IPS DF 6.9 (cell line): ENCODE results near the gene MGMT.

Source experiments
- DNase-seq: peaks from one replicate; pipeline ENCODE4 v3.0.0-alpha.2; 2013; ENCODE audit warnings: low read depth, low spot score
- H3K27ac ChIP-seq: one replicate; pipeline ENCODE4 v1.5.1; 2013; ENCODE audit warnings: low read length, control low read depth
- H3K27me3 ChIP-seq: 2 replicates; pipeline ENCODE4 v1.6.1; 2013; ENCODE audit warnings: mild to moderate bottlenecking, low read length; ENCODE audit not compliant: control insufficient read depth, insufficient read depth
- H3K36me3 ChIP-seq: 2 replicates; pipeline ENCODE4 v1.6.1; 2013; ENCODE audit warnings: low read length; ENCODE audit not compliant: control insufficient read depth, insufficient read depth
- H3K4me1 ChIP-seq: 2 replicates; pipeline ENCODE4 v1.6.1; 2013; ENCODE audit warnings: low read length; ENCODE audit not compliant: control insufficient read depth, insufficient read depth
- H3K4me3 ChIP-seq: 2 replicates; pipeline ENCODE4 v1.5.1; 2013; ENCODE audit warnings: mild to moderate bottlenecking, low read length
- H3K9me3 ChIP-seq: 2 replicates; pipeline ENCODE4 v1.6.1; 2013; ENCODE audit warnings: low read length, inconsistent platforms; ENCODE audit not compliant: control insufficient read depth, insufficient read depth
- WGBS: extraction: QIAGEN DNeasy Blood & Tissue Kit; methylation state at CpG from one replicate; pipeline ENCODE4 v1.1.7; 2013; ENCODE audit warnings: mixed read lengths, missing lambda C conversion rate; ENCODE audit not compliant: insufficient read length, insufficient coverage; 5-methylcytosine and 5-hydroxymethylcytosine counted together

MGMT gene

GRCh38 chr10:129580010-129580409 is 113.0 kb downstream of the MGMT start:
- H3K27me3 ChIP-seq = no peaks in the 10 kb centered on the region
- no peaks in the 10 kb centered on the region for H3K36me3 ChIP-seq
- DNase-seq = no peak
- H3K9me3 ChIP-seq = no peaks in the 10 kb centered on the region
- no CpG with 5 or more reads among the region's 13 CpGs for WGBS
- H3K4me3 ChIP-seq = no peak overlapping the region
- H3K27ac ChIP-seq = no peak overlapping the region
- H3K4me1 ChIP-seq = peaks cover 1% of the 10 kb centered on the region; the same call in 1 of the 2 replicates

- no peaks in the 10 kb centered on the region for H3K36me3 ChIP-seq
- no CpG with 5 or more reads among the region's 9 CpGs for WGBS
- peaks cover 1% of the 10 kb centered on the region; the same call in 1 of the 2 replicates for H3K4me1 ChIP-seq
- no peak overlapping the region for H3K27ac ChIP-seq
- no peaks in the 10 kb centered on the region for H3K9me3 ChIP-seq
- H3K4me3 ChIP-seq = no peak overlapping the region
- no peak for DNase-seq
- H3K27me3 ChIP-seq = no peaks in the 10 kb centered on the region
Measured at GRCh38 chr10:129580901-129581300, 113.9 kb downstream of the MGMT start.

DNA sequence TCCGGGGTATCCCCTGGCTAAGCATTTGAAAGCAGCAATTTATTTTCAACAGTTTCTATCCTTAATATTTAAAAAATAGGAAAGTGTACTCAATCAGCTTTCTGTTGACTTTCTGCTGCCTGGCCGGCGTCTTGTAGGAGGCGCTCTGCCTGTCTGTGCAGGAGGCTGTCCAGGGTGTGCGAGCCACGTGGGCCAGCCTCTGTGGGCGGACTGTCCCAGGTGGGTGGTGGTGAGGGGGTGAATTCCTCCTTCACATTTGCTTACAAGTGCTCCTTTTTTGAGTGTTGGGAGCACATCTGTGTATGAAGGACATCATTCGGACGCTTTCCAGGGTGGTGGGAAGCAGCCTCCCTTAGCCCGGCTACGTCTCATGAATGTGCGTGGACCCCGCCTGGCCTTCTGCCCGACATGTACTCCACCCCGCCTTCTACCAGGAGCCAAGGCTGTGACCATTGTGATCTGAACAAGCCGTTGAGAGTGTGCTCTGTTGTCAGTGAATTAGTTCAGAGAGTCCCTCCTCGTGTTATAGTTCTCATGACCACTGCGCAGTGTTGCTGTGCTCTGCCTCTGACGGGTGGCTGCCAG is 114.9 kb downstream of the MGMT start:
- H3K36me3 ChIP-seq = no peaks in the 10 kb centered on the region
- DNase-seq = no peak
- H3K27ac ChIP-seq = no peak overlapping the region
- WGBS = no CpG with 5 or more reads among the region's 19 CpGs
- no peaks in the 10 kb centered on the region for H3K27me3 ChIP-seq
- no peak overlapping the region for H3K4me3 ChIP-seq
- no peaks in the 10 kb centered on the region; the same call in 1 of the 2 replicates for H3K9me3 ChIP-seq
- H3K4me1 ChIP-seq = peaks cover 1% of the 10 kb centered on the region; the same call in 1 of the 2 replicates

DNA sequence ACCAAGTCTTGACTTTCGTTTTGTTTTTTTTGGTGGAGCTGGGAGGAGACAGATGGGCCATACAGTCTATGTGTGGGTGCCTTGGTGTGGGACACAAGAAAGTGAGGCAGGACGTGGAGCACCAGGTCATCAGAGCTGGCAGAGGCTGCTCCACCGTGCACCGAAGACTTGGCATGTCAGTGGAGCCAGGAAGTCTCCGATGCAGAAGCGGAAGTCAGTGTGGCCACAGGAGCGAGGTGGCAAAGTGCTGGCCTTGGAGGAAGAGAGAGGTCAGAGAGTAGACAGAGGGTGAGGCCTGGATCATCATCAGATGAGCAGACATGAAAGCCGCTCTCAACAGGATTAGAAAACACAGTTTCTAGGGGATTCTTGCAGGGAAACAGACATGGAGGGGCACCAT is 116.8 kb downstream of the MGMT start:
- peaks cover 1% of the 10 kb centered on the region; the same call in 1 of the 2 replicates for H3K4me1 ChIP-seq
- no peaks in the 10 kb centered on the region; the same call in 1 of the 2 replicates for H3K9me3 ChIP-seq
- H3K27me3 ChIP-seq = no peaks in the 10 kb centered on the region
- DNase-seq = no peak
- WGBS = no CpG with 5 or more reads among the region's 8 CpGs
- no peak overlapping the region for H3K4me3 ChIP-seq
- no peaks in the 10 kb centered on the region for H3K36me3 ChIP-seq
- no peak overlapping the region for H3K27ac ChIP-seq

GRCh38 chr10:129586898-129587443 is 119.9 kb downstream of the MGMT start:
- no peak overlapping the region for H3K27ac ChIP-seq
- no peak for DNase-seq
- H3K4me1 ChIP-seq = no peaks in the 10 kb centered on the region
- no peaks in the 10 kb centered on the region for H3K36me3 ChIP-seq
- no peaks in the 10 kb centered on the region for H3K27me3 ChIP-seq
- no peaks in the 10 kb centered on the region; the same call in 1 of the 2 replicates for H3K9me3 ChIP-seq
- H3K4me3 ChIP-seq = no peak overlapping the region
- WGBS = no CpG with 5 or more reads among the region's 2 CpGs

GRCh38 chr10:129589546-129589945 is 122.5 kb downstream of the MGMT start:
- Histone ChIP-seq H3K4me1 (no peaks in the 10 kb centered on the region; the same call in 1 of the 2 replicates), H3K27ac (no peak overlapping the region), H3K27me3 (no peaks in the 10 kb centered on the region), H3K4me3 (no peak overlapping the region), H3K36me3 (no peaks in the 10 kb centered on the region), H3K9me3 (no peaks in the 10 kb centered on the region; the same call in 1 of the 2 replicates)
- no peak for DNase-seq
- WGBS = no CpG with 5 or more reads among the region's 9 CpGs

DNA sequence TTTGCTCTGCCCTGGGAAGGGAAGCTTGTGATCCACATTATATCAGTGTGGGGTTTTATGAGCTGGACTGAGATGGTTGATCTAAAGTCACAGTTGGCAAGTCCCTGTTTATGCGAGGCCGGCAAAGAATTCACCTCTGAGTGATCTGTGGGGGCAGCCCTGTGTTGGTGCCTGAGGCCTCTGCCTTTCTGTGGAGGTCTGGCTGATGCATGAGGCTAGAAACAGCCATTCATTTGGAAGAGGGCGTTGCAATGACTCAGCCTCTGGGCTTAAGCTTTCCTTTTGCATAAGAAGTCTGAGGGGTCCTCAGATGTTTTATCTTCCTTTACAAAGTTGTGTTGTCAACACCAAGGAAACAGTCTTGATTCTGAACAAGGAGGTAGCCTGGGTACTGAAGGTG is 126.9 kb downstream of the MGMT start:
- no peak overlapping the region for H3K27ac ChIP-seq
- no peaks in the 10 kb centered on the region for H3K36me3 ChIP-seq
- no peak for DNase-seq
- no peaks in the 10 kb centered on the region; the same call in 1 of the 2 replicates for H3K4me1 ChIP-seq
- WGBS = no CpG with 5 or more reads among the region's 3 CpGs
- no peaks in the 10 kb centered on the region for H3K9me3 ChIP-seq
- no peaks in the 10 kb centered on the region for H3K27me3 ChIP-seq
- H3K4me3 ChIP-seq = no peak overlapping the region

DNA sequence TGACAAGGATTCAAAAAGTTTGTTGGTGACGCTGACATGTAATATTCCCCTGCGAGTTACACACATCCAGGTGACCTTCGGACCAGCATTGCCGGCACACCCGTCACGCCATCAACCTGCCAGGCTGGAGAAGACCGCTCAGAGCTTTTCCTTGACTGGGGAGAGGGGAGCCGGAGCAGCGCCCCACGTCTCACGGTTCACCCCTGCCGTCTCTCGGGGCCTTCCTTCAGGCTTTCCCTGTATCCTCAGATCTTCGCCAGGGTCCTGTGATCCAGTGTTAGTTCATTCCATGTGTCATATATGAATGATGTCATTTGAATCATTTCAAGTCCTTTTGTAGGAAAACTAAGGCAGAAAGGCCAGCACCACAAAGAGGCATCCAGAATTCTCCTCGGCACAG is 127.8 kb downstream of the MGMT start:
- Histone ChIP-seq H3K4me1 (no peaks in the 10 kb centered on the region; the same call in 1 of the 2 replicates), H3K27me3 (no peaks in the 10 kb centered on the region), H3K36me3 (no peaks in the 10 kb centered on the region), H3K4me3 (no peak overlapping the region), H3K9me3 (no peaks in the 10 kb centered on the region), H3K27ac (no peak overlapping the region)
- WGBS = no CpG with 5 or more reads among the region's 15 CpGs
- DNase-seq = no peak

- Histone ChIP-seq H3K36me3 (no peaks in the 10 kb centered on the region), H3K27me3 (no peaks in the 10 kb centered on the region), H3K4me3 (no peak overlapping the region), H3K4me1 (no peaks in the 10 kb centered on the region; the same call in 1 of the 2 replicates), H3K27ac (no peak overlapping the region), H3K9me3 (no peaks in the 10 kb centered on the region)
- DNase-seq = no peak
- WGBS = no CpG with 5 or more reads among the region's 4 CpGs
Measured at GRCh38 chr10:129598413-129598812, 131.4 kb downstream of the MGMT start.

GRCh38 chr10:129599160-129599559 is 132.1 kb downstream of the MGMT start:
- no peak for DNase-seq
- Histone ChIP-seq H3K27ac (no peak overlapping the region), H3K27me3 (no peaks in the 10 kb centered on the region), H3K36me3 (no peaks in the 10 kb centered on the region), H3K9me3 (no peaks in the 10 kb centered on the region), H3K4me3 (no peak overlapping the region), H3K4me1 (no peaks in the 10 kb centered on the region)
- no CpG with 5 or more reads among the region's 5 CpGs for WGBS

DNA sequence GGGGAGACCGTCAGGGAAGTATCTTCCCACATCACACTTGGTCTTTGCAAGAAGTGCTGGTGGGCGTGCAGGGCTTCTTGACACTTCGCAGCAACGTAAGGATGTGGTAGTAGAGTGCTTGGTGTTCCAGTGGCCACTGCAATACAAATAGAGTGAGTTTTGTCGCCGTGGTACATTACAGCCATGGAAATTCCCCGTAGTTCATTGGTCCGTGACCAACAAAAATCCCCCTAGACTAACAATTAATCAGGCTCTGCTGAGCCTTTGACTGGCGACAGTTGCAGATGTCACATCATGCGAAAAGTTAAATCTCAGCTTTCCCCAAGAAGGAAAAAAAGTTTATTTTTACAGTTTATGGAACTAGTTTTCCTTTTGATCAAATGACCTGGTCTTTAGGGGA is 134.7 kb downstream of the MGMT start:
- DNase-seq = no peak
- H3K27me3 ChIP-seq = no peaks in the 10 kb centered on the region
- no peak overlapping the region for H3K4me3 ChIP-seq
- no peaks in the 10 kb centered on the region for H3K9me3 ChIP-seq
- no peaks in the 10 kb centered on the region for H3K4me1 ChIP-seq
- no peak overlapping the region for H3K27ac ChIP-seq
- H3K36me3 ChIP-seq = no peaks in the 10 kb centered on the region
- no CpG with 5 or more reads among the region's 10 CpGs for WGBS
